Activated CD8-positive, alpha-beta T cell treated with anti-CD3 and anti-CD28 coated beads, Interleukin-2, amount 10 ng/mL, durations not matched to agents 7 days and 5 days (primary cell): ENCODE measurements around the gene ZNF653. TPM values are rescaled to one million over a fixed set of nuclear protein-coding genes. Genes with fewer than 3 reads are reported as not detected.

Experiments used
- ATAC-seq: fragments of 150-1000 bp; cut with Tn5 transposase; one replicate; pipeline ENCODE4 v1.10.0; 2021; ENCODE audit warnings: moderate library complexity
- CTCF ChIA-PET: fragments of 350-600 bp; sonication (Branson Sonifier 250); formaldehyde crosslinking; loops from one replicate; lab custom pipeline; 2021; ENCODE audit warnings: antibody characterized with exemption; lab: Charles Lee
- POLR2A ChIA-PET: fragments of 350-600 bp; sonication (Branson Sonifier 250); formaldehyde crosslinking; loops from one replicate; lab custom pipeline; 2021; ENCODE audit warnings: antibody characterized with exemption; lab: Charles Lee
- DNase-seq: peaks from one replicate; pipeline ENCODE4 v3.0.0-alpha.2; 2020
- H3K27ac Mint-ChIP-seq: one replicate; pipeline ENCODE4 v1.8.0; 2021; ENCODE audit warnings: mild to moderate bottlenecking, mixed read lengths
- H3K27me3 Mint-ChIP-seq: one replicate; pipeline ENCODE4 v1.8.0; 2021; ENCODE audit warnings: low read depth, mixed read lengths
- H3K36me3 Mint-ChIP-seq: one replicate; pipeline ENCODE4 v1.8.0; 2021; ENCODE audit warnings: low read depth, mixed read lengths
- H3K4me1 Mint-ChIP-seq: one replicate; pipeline ENCODE4 v1.8.0; 2021; ENCODE audit warnings: low read depth, mixed read lengths
- H3K4me3 Mint-ChIP-seq: one replicate; pipeline ENCODE4 v1.8.0; 2021; ENCODE audit warnings: mild to moderate bottlenecking, mixed read lengths
- H3K9me3 Mint-ChIP-seq: one replicate; pipeline ENCODE4 v1.8.0; 2022; ENCODE audit warnings: mixed read lengths; ENCODE audit not compliant: insufficient read depth
- total RNA-seq, 2 experiments: library from RNA; stranded (reverse); gene quantifications; one replicate each; pipeline ENCODE4 v1.2.3, GENCODE V29; 2021

Gene ZNF653
- total RNA-seq, 2 experiments from 2014 or later: 20.1 to 21.8 TPM

DNA sequence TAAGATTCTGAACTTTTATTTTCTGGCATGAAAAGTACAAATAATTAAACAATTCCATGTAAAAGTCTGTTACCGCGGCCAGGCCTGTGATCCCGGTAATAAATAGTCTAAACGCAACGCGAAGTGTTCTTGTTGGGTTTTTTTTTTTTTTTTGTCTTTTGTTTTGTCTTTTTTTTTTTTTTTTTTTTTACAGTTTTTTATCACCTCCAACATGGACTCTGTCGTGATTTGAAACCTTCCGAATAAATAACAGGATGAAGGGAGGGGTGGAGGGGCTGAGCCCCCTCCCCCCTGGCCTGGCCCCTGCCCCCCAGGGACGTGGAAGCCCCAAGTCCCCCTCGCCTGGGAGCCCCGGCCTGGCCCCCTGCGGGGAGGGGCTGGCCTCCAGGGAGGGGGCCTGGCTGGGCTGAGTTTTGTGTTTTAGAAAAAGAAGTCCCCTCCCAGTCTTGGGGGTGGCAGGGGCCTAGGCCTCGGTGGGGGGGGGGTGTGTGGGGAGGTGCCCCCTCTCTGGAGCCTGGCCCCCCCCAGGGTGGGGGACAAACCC lies 54.2 kb downstream of the ZNF653 start:
- POLR2A ChIA-PET: no interaction called here

DNA sequence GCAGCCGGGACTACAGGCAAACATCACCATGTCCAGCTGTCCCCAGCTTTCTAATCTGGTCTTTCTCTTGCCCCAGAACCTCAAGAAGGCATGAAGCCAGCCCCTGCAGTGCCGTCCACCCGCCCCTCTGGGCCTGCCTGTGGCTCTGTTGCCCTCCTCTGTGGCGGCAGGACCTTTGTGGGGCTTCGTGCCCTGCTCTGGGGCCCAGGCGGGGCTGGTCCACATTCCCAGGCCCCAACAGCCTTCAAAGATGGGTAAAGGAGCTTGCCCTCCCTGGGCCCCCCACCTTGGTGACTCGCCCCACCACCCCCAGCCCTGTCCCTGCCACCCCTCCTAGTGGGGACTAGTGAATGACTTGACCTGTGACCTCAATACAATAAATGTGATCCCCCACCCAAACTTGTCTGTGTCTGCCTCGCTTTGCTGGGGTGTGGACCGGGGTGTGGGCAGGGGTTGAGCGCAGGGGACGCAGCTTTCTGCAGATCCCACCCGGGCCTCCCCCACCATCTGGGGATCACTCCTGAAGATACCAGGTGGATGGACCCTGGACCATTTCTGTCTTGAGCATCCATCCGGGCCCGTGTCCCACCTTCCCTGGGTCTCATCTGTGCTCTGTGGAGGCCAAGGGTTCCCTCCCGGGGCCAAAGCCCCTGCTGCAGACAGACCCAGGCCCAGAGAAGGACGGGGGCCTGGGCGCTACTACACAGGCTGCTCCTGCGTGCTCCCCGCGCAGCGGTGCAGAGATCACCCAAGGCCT lies 54.9 kb downstream of the ZNF653 start:
- Mint-ChIP-seq H3K27me3 (no peaks in the 10 kb centered on the region), H3K4me1 (no peaks in the 10 kb centered on the region), H3K9me3 (no peaks in the 10 kb centered on the region), H3K36me3 (peaks cover 9% of the 10 kb centered on the region), H3K4me3 (no peak overlapping the region), H3K27ac (no peak overlapping the region)
- ChIA-PET CTCF (no interaction called here), POLR2A (no interaction called here)
- no peak for ATAC-seq
- no peak for DNase-seq

More for the DNA sequence above, 54.2 kb downstream of the ZNF653 start:
- Mint-ChIP-seq H3K27me3 (no peaks in the 10 kb centered on the region), H3K27ac (no peak overlapping the region), H3K9me3 (no peaks in the 10 kb centered on the region), H3K4me3 (no peak overlapping the region), H3K4me1 (no peaks in the 10 kb centered on the region), H3K36me3 (peaks cover 9% of the 10 kb centered on the region)
- no peak for DNase-seq
- CTCF ChIA-PET: interaction anchor here (1.1 kb wide), 1 partner anchor 31 kb away, joined by 3 read pairs; no protein-coding TSS in a partner anchor
- no peak for ATAC-seq

DNA sequence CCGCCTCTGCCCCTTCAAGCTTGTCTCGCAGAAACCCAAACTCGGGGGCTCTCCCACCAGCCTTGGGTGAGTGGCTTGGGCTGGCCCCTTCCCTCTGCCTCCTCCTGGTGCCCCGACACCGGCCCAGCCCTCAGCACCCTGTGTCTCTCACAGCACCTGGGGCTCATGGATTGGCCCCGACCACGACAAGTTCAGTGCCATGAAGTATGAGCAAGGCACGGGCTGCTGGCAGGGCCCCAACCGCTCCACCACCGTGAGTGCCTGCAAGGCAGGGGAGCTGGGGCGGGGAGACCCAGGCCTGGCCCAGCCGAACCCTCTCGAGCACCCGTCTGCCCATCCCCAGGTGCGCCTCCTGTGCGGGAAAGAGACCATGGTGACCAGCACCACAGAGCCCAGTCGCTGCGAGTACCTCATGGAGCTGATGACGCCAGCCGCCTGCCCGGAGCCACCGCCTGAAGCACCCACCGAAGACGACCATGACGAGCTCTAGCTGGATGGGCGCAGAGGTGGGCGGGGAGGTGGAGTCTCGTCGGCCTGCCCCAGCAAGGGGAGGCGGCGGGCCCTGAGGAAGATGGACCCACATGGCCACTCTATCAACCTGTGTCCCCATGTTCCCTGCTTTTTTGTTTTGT lies 56.6 kb downstream of the ZNF653 start:
- H3K27me3 Mint-ChIP-seq: no peaks in the 10 kb centered on the region

DNA sequence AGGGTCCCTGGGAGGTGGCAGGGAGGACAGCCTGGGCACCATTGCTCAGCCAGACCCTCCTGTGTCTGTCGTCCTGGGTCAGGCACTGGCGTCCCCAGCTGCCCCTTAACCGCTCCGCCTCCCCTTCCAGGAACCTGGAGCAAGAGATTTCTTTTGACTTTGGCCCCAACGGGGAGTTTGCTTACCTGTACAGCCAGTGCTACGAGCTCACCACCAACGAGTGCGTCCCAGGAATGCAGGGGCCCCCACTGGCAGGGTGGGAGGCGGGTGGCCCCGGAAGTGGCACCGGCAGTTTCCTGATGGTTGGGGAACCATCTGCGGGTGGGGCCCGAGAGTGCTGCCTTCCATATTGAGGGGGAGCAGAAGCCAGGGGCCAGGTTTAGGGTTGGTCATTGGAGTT lies 57.2 kb downstream of the ZNF653 start:
- no peak for ATAC-seq
- Mint-ChIP-seq H3K4me1 (no peaks in the 10 kb centered on the region), H3K36me3 (peaks cover 18% of the 10 kb centered on the region), H3K27me3 (no peaks in the 10 kb centered on the region), H3K9me3 (no peaks in the 10 kb centered on the region), H3K27ac (no peak overlapping the region), H3K4me3 (no peak overlapping the region)
- CTCF ChIA-PET: interaction anchor here (0.9 kb wide), 1 partner anchor 67 kb away, joined by 3 read pairs; no protein-coding TSS in a partner anchor
- POLR2A ChIA-PET: no interaction called here
- no peak for DNase-seq

More for the DNA sequence above, 56.6 kb downstream of the ZNF653 start:
- ATAC-seq: no peak
- ChIA-PET POLR2A (interaction anchor here (0.6 kb wide), 1 partner anchor 95 kb away, joined by 3 read pairs; no protein-coding TSS in a partner anchor), CTCF (interaction anchor here (0.9 kb wide), 1 partner anchor 14 kb away, joined by 4 read pairs; the partner anchor contains the start of gene PRKCSH)
- no peak for DNase-seq
- H3K27ac Mint-ChIP-seq: no peak overlapping the region
- no peaks in the 10 kb centered on the region for H3K4me1 Mint-ChIP-seq
- H3K36me3 Mint-ChIP-seq: peaks cover 17% of the 10 kb centered on the region
- H3K4me3 Mint-ChIP-seq: no peak overlapping the region
- no peaks in the 10 kb centered on the region for H3K9me3 Mint-ChIP-seq

DNA sequence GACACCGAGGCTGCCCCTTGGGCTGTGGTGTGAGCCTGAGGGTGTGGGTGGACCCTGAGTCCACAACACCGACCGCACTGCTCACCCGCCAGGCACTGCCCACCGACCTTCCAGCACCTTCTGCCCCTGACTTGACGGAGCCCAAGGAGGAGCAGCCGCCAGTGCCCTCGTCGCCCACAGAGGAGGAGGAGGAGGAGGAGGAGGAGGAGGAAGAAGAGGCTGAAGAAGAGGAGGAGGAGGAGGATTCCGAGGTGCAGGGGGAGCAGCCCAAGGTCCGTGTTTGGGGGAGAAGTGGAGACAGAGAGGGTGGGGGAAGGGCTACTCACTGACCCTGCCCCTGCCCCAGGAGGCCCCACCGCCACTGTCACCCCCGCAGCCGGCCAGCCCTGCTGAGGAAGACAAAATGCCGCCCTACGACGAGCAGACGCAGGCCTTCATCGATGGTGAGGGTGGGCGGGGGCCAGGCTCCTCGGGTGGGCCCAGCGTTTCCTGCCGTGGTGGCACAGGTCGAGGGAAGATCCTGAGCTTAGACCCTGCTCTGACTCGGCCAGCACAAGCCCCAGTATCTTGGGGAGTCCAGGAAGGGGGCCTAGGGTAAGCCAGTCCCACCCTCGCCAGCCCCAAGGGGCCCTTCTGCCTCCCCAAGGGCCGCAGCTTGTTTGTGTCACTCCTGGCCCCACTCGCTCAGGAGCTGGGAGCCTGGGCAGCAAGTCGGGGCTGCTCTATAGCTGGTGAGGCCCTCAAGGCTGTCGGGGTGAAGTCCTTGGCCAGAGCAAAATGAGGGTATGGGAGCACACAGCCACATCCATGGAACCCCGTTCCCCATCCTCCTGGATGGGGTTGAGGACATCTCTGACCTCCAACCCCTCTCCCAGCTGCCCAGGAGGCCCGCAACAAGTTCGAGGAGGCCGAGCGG lies 58.0 kb downstream of the ZNF653 start:
- Mint-ChIP-seq H3K27ac (no peak overlapping the region), H3K4me3 (no peak overlapping the region), H3K9me3 (no peaks in the 10 kb centered on the region), H3K4me1 (no peaks in the 10 kb centered on the region), H3K36me3 (peaks cover 22% of the 10 kb centered on the region), H3K27me3 (no peaks in the 10 kb centered on the region)
- ATAC-seq (no peak), DNase-seq (no peak)
- ChIA-PET CTCF (interaction anchor here (0.9 kb wide), 1 partner anchor 66 kb away, joined by 3 read pairs; no protein-coding TSS in a partner anchor), POLR2A (no interaction called here)

DNA sequence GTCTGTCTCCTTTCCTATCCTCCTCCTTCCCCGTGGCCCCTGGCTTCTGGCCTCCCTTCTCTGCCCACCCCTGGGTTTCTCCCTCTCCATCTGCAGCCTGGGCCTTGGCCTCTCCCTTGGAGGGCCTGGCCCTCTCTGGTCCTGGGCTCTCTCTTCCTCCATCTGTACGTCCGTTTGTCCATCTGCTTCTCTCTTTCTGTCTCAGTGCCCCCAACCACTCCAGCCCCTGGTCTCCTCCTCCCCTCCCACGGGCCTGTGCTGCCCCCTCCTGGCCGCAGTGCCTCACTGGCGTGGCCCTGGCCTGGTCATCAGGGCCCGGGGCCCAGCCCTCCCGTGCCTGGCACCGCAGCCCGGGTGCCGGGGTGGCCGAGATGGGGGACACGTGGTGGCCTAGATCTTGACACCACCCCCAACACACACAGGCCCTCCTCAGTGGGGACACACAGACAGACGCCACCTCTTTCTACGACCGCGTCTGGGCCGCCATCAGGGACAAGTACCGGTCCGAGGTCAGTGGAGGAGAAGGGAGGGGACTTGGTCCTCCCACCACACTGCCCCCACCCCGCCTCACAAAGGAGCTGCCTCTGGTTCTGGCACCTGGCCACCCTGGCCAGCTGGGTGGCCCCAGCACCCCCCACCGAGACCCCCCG lies 58.9 kb downstream of the ZNF653 start:
- no peak overlapping the region for H3K27ac Mint-ChIP-seq
- H3K27me3 Mint-ChIP-seq: no peaks in the 10 kb centered on the region
- peaks cover 4% of the 10 kb centered on the region for H3K4me1 Mint-ChIP-seq
- H3K4me3 Mint-ChIP-seq: no peak overlapping the region
- no peaks in the 10 kb centered on the region for H3K9me3 Mint-ChIP-seq
- peak; percentile 70 for ATAC-seq
- ChIA-PET CTCF (interaction anchor here (1.5 kb wide), 1 partner anchor 65 kb away, joined by 6 read pairs; no protein-coding TSS in a partner anchor), POLR2A (no interaction called here)
- peak; percentile 49 for DNase-seq
- peaks cover 28% of the 10 kb centered on the region for H3K36me3 Mint-ChIP-seq

DNA sequence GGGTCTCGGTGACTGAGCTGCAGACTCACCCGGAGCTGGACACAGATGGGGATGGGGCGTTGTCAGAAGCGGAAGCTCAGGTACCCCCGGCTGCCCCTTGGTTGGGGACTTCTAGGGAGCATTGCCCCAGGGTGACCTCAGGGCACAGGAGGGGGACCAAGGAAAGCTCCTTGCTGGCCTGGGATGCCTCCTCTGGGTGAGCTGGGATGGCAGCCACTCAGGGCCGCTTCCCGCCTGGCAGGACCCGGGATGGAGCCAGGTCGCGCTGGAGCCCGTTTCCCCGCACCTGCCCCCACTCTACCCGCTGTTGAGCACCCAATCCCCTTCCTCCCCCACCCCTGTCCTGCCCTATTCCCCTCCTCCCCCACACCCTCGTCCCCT lies 59.4 kb downstream of the ZNF653 start:
- Mint-ChIP-seq H3K9me3 (no peaks in the 10 kb centered on the region), H3K4me3 (no peak overlapping the region), H3K27ac (no peak overlapping the region), H3K36me3 (peaks cover 32% of the 10 kb centered on the region), H3K4me1 (peaks cover 5% of the 10 kb centered on the region), H3K27me3 (no peaks in the 10 kb centered on the region)
- ChIA-PET CTCF (interaction anchor here (0.9 to 1.6 kb wide), 3 partner anchors 36 to 65 kb away, joined by 3 to 6 read pairs (median 4); no protein-coding TSS in a partner anchor), POLR2A (no interaction called here)
- DNase-seq: no peak
- ATAC-seq: no peak

DNA sequence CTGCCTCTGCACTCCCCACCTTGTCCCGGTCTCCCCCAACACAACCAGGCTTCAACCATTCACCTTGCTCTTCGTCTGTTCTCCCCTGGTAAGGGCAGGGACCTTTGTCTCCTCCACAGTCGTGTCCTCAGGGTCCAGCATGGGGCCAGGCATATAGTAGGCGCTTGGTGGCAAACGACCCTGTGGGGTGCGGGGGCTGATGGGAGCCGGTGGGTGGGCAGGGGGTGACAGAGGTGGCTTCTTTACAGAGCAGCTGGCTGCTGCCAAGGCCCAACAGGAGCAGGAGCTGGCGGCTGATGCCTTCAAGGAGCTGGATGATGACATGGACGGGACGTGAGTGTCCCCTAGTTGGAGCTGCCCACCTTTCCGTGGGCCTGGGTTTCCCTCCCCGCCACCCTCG lies 60.5 kb downstream of the ZNF653 start:
- Mint-ChIP-seq H3K27ac (peak overlapping the region; percentile 0), H3K36me3 (peaks cover 37% of the 10 kb centered on the region), H3K9me3 (no peaks in the 10 kb centered on the region), H3K27me3 (no peaks in the 10 kb centered on the region), H3K4me1 (peaks cover 9% of the 10 kb centered on the region), H3K4me3 (no peak overlapping the region)
- CTCF ChIA-PET: interaction anchor here (1.5 to 3.0 kb wide), 3 partner anchors 10 to 64 kb away, joined by 4 to 14 read pairs (median 6); partner anchors contain the start of genes ODAD3 and PRKCSH
- DNase-seq: no peak
- no peak for ATAC-seq
- POLR2A ChIA-PET: no interaction called here

DNA sequence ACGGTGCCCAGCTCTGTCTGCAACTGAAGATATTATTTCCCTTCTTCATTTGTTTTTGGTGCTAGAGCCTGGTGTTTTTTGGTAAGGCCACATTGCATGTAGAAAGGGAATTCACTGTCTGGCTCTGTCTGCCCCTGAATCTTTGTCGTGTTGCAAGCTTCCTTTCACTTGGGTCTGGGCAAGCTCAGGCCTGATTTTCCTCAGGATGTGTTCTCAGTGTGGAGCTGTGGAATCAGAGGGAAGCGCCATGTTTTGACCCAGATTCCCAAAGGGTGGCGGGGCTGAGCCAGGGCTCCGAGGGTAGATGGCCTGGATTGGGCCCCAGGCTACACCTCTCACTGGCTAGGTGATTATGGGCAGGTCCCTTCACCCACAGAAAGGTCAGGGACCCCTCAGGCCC lies 61.6 kb downstream of the ZNF653 start:
- DNase-seq: no peak
- ChIA-PET POLR2A (no interaction called here), CTCF (interaction anchor here (0.9 to 5.5 kb wide), 4 partner anchors 9 to 63 kb away, joined by 3 to 25 read pairs (median 10); partner anchors contain the start of genes ODAD3, PRKCSH and RGL3)
- Mint-ChIP-seq H3K27me3 (no peaks in the 10 kb centered on the region), H3K4me1 (peaks cover 9% of the 10 kb centered on the region), H3K4me3 (no peak overlapping the region), H3K9me3 (no peaks in the 10 kb centered on the region), H3K36me3 (peaks cover 35% of the 10 kb centered on the region), H3K27ac (peak overlapping the region; percentile 46)
- ATAC-seq: no peak

DNA sequence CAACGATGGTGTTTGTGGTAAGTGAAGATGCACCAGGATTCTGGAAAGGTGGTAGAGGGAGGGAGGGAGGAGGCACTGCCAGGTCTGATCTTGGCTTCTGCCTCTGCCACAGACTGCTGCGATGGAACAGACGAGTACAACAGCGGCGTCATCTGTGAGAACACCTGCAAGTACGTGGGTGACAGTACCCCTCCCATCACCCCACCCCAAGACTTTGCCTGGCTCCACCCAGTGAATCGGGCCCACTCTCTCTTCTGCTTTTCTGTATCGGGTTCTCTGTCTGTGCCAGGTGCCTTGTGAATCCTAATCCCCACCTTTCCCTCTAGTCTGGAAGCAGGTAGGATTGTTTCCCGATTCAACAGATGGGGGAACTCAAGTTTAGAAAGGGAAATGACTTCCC lies 67.7 kb downstream of the ZNF653 start:
- no peak overlapping the region for H3K27ac Mint-ChIP-seq
- ATAC-seq (no peak), DNase-seq (no peak)
- ChIA-PET CTCF (no interaction called here), POLR2A (no interaction called here)
- H3K4me1 Mint-ChIP-seq: peaks cover 28% of the 10 kb centered on the region
- no peak overlapping the region for H3K4me3 Mint-ChIP-seq
- H3K36me3 Mint-ChIP-seq: peaks cover 50% of the 10 kb centered on the region
- no peaks in the 10 kb centered on the region for H3K27me3 Mint-ChIP-seq
- no peaks in the 10 kb centered on the region for H3K9me3 Mint-ChIP-seq
